HEK293 (cell line): ENCODE results near the gene CCDC117.

ENCODE experiments used
- CTCF ChIA-PET: fragments of 350-600 bp; formaldehyde crosslinking; extraction: SDS; loops from one replicate; lab custom pipeline; 2021; ENCODE audit warnings: antibody characterized with exemption; lab: Yijun Ruan, JAX
- POLR2A ChIA-PET: fragments of 300-600 bp; formaldehyde crosslinking; extraction: SDS; loops from one replicate; lab custom pipeline; 2020; ENCODE audit warnings: antibody characterized with exemption, inconsistent platforms; lab: Yijun Ruan, JAX
- H3K27ac ChIP-seq: fragments of 200-500 bp; sonication (Bioruptor generic); 2 replicates; pipeline ENCODE4 v1.5.1; 2014; ENCODE audit warnings: low read depth, low read length, control low read depth, inconsistent platforms; ENCODE audit errors: extremely low read depth
- H3K36me3 ChIP-seq, 2 experiments: fragments of 200-500 bp in 1 of 2; sonication (Bioruptor generic) in 1 of 2; 1 replicate in 1 of 2; 2 replicates in 1 of 2; pipeline ENCODE4 v1.5.1; 2014 to 2017; ENCODE audit warnings: inconsistent platforms in 2 of 2, low read length in 2 of 2; ENCODE audit not compliant: control insufficient read depth in 2 of 2, insufficient read depth in 1 of 2
- H3K4me1 ChIP-seq: fragments of 200-500 bp; sonication (Bioruptor generic); 2 replicates; pipeline ENCODE4 v1.5.1; 2014; ENCODE audit warnings: mild to moderate bottlenecking, low read length, inconsistent platforms; ENCODE audit not compliant: control insufficient read depth, insufficient read depth
- H3K4me3 ChIP-seq: 2 replicates; pipeline ENCODE4 v1.5.1; 2011; ENCODE audit warnings: low read depth, mild to moderate bottlenecking, control low read depth, low read length, moderate library complexity
- H3K9me3 ChIP-seq: fragments of 200-500 bp; sonication (Bioruptor generic); 2 replicates; pipeline ENCODE4 v1.5.1; 2014; ENCODE audit warnings: low read depth, low read length, inconsistent platforms; ENCODE audit not compliant: control insufficient read depth, insufficient read depth
- CTCF ChIP-seq: fragments of 450-650 bp; formaldehyde crosslinking; IDR thresholded peaks from 2 replicates; pipeline ENCODE4 v1.5.1; 2016; ENCODE audit warnings: missing biosample characterization, missing genetic modification characterization
- HOXC10 ChIP-seq: sonication (generic); formaldehyde crosslinking; IDR thresholded peaks from 2 replicates; pipeline ENCODE4 v1.8.1; 2023; ENCODE audit warnings: mild to moderate bottlenecking, missing genetic modification reagents
- IKZF3 ChIP-seq: fragments of 450-650 bp; IDR thresholded peaks from 2 replicates; pipeline ENCODE4 v1.5.0; 2018; ENCODE audit warnings: missing biosample characterization, mild to moderate bottlenecking, missing genetic modification characterization, moderate library complexity
- KLF16 ChIP-seq: fragments of 450-650 bp; formaldehyde crosslinking; IDR thresholded peaks from 2 replicates; pipeline ENCODE4 v1.5.1; 2017; ENCODE audit warnings: missing biosample characterization, missing genetic modification characterization
- MZF1 ChIP-seq: fragments of 450-650 bp; formaldehyde crosslinking; IDR thresholded peaks from 2 replicates; pipeline ENCODE4 v1.5.1; 2017; ENCODE audit warnings: missing biosample characterization, missing genetic modification characterization, borderline replicate concordance
- PRDM10 ChIP-seq: fragments of 450-650 bp; formaldehyde crosslinking; IDR thresholded peaks from 2 replicates; pipeline ENCODE4 v1.5.1; 2016; ENCODE audit warnings: missing biosample characterization, missing genetic modification characterization
- SP7 ChIP-seq: fragments of 450-650 bp; formaldehyde crosslinking; IDR thresholded peaks from 2 replicates; pipeline ENCODE4 v1.5.1; 2016; ENCODE audit warnings: missing biosample characterization, missing genetic modification characterization
- TRIM28 ChIP-seq: IDR thresholded peaks from 2 replicates; pipeline ENCODE4 v1.6.1; 2011; ENCODE audit warnings: low read length, control low read depth, borderline replicate concordance
- ZBTB17 ChIP-seq: fragments of 450-650 bp; formaldehyde crosslinking; IDR thresholded peaks from 2 replicates; pipeline ENCODE4 v1.5.1; 2016; ENCODE audit warnings: missing biosample characterization, missing genetic modification characterization
- ZBTB44 ChIP-seq: fragments of 450-650 bp; IDR thresholded peaks from 2 replicates; pipeline ENCODE4 v1.5.1; 2018; ENCODE audit warnings: missing biosample characterization, mild to moderate bottlenecking, missing genetic modification characterization
- ZBTB48 ChIP-seq: fragments of 450-650 bp; formaldehyde crosslinking; IDR thresholded peaks from 2 replicates; pipeline ENCODE4 v1.5.1; 2016; ENCODE audit warnings: missing biosample characterization, missing genetic modification characterization
- ZNF2 ChIP-seq: fragments of 450-650 bp; formaldehyde crosslinking; IDR thresholded peaks from 2 replicates; pipeline ENCODE4 v1.5.1; 2016; ENCODE audit warnings: missing biosample characterization, missing genetic modification characterization
- ZNF223 ChIP-seq: fragments of 450-650 bp; formaldehyde crosslinking; IDR thresholded peaks from 2 replicates; pipeline ENCODE4 v1.5.1; 2016; ENCODE audit warnings: missing biosample characterization, missing genetic modification characterization
- ZNF266 ChIP-seq: fragments of 450-650 bp; formaldehyde crosslinking; IDR thresholded peaks from 2 replicates; pipeline ENCODE4 v1.5.1; 2016; ENCODE audit warnings: missing biosample characterization, missing genetic modification characterization, low read depth
- ZNF394 ChIP-seq: fragments of 450-650 bp; formaldehyde crosslinking; IDR thresholded peaks from 2 replicates; pipeline ENCODE4 v1.5.1; 2016; ENCODE audit warnings: missing biosample characterization, missing genetic modification characterization, mild to moderate bottlenecking, moderate library complexity, borderline replicate concordance
- ZNF530 ChIP-seq: fragments of 450-650 bp; formaldehyde crosslinking; IDR thresholded peaks from 2 replicates; pipeline ENCODE4 v1.5.1; 2016; ENCODE audit warnings: low read depth, missing biosample characterization, missing genetic modification characterization
- ZNF654 ChIP-seq: fragments of 450-650 bp; formaldehyde crosslinking; IDR thresholded peaks from 2 replicates; pipeline ENCODE4 v1.5.1; 2016; ENCODE audit warnings: low read depth, missing biosample characterization, missing genetic modification characterization
- ZNF837 ChIP-seq: fragments of 450-650 bp; formaldehyde crosslinking; IDR thresholded peaks from 2 replicates; pipeline ENCODE4 v1.5.1; 2016; ENCODE audit warnings: missing biosample characterization, missing genetic modification characterization
- ZSCAN30 ChIP-seq: fragments of 450-650 bp; IDR thresholded peaks from 2 replicates; pipeline ENCODE4 v1.5.1; 2018; ENCODE audit warnings: missing biosample characterization, mild to moderate bottlenecking, missing genetic modification characterization, moderate library complexity
- ZXDB ChIP-seq: fragments of 450-650 bp; formaldehyde crosslinking; IDR thresholded peaks from 2 replicates; pipeline ENCODE4 v1.5.1; 2016; ENCODE audit warnings: missing biosample characterization, missing genetic modification characterization
- TF ChIP-seq, protein P1 (sequence below): fragments of 450-650 bp; IDR thresholded peaks from 2 replicates; pipeline ENCODE4 v1.5.1; 2018; ENCODE audit warnings: missing biosample characterization, missing genetic modification characterization
- TF ChIP-seq, protein P2 (sequence below): fragments of 450-650 bp; formaldehyde crosslinking; IDR thresholded peaks from 2 replicates; pipeline ENCODE4 v1.5.1; 2017; ENCODE audit warnings: missing biosample characterization, missing genetic modification characterization

The CCDC117 gene

GRCh38 chr22:28829358-28830181 lies 57.1 kb downstream of the CCDC117 start:
- Histone ChIP-seq H3K36me3 (no peaks in the 10 kb centered on the region; a peak in 1 of 3 replicates), H3K27ac (no peak overlapping the region), H3K9me3 (no peaks in the 10 kb centered on the region), H3K4me3 (no peak overlapping the region), H3K4me1 (no peaks in the 10 kb centered on the region)
- ChIA-PET POLR2A (interaction anchor here (0.6 to 2.5 kb wide), 3 partner anchors 30 to 154 kb away, joined by 3 to 9 read pairs (median 4); partner anchors contain the start of gene XBP1), CTCF (interaction anchor here (0.6 to 6.1 kb wide), 52 partner anchors 8 to 917 kb away, joined by 3 to 131 read pairs (median 4); no protein-coding TSS in a partner anchor)
- TF ChIP-seq TRIM28 (no peak), ZBTB17 (tag by site-specific recombination) (0 out of 2 replicates have a peak, but pooled peaks have one; percentile 14), ZNF223 (no peak), ZBTB44 (tag by site-specific recombination) (0 out of 2 replicates have a peak, but pooled peaks have one; percentile 12), ZSCAN30 (tag by site-specific recombination) (peak; percentile 63; the same call in 1 of the 2 replicates), ZNF2 (tag by site-specific recombination) (peak; percentile 80; the same call in 1 of the 2 replicates), CTCF (peak; percentile 87), ZNF266 (tag by site-specific recombination) (no peak), ZNF654 (peak; percentile 99), SP7 (tag by site-specific recombination) (0 out of 2 replicates have a peak, but pooled peaks have one; percentile 17), ZXDB (tag by site-specific recombination) (0 out of 2 replicates have a peak, but pooled peaks have one; percentile 30), MZF1 (tag by site-specific recombination) (0 out of 2 replicates have a peak, but pooled peaks have one; percentile 29), ZNF394 (tag by site-specific recombination) (peak; percentile 31; the same call in 1 of the 2 replicates), PRDM10 (tag by site-specific recombination) (peak; percentile 60), ZNF837 (no peak), HOXC10 (no peak), ZNF530 (tag by site-specific recombination) (no peak), KLF16 (no peak), ZBTB48 (tag by site-specific recombination) (0 out of 2 replicates have a peak, but pooled peaks have one; percentile 35), IKZF3 (no peak)
- TF ChIP-seq, protein P1, sequence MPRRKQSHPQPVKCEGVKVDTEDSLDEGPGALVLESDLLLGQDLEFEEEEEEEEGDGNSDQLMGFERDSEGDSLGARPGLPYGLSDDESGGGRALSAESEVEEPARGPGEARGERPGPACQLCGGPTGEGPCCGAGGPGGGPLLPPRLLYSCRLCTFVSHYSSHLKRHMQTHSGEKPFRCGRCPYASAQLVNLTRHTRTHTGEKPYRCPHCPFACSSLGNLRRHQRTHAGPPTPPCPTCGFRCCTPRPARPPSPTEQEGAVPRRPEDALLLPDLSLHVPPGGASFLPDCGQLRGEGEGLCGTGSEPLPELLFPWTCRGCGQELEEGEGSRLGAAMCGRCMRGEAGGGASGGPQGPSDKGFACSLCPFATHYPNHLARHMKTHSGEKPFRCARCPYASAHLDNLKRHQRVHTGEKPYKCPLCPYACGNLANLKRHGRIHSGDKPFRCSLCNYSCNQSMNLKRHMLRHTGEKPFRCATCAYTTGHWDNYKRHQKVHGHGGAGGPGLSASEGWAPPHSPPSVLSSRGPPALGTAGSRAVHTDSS (tag by site-specific recombination) = 0 out of 2 replicates have a peak, but pooled peaks have one; percentile 36
- TF ChIP-seq, protein P2, sequence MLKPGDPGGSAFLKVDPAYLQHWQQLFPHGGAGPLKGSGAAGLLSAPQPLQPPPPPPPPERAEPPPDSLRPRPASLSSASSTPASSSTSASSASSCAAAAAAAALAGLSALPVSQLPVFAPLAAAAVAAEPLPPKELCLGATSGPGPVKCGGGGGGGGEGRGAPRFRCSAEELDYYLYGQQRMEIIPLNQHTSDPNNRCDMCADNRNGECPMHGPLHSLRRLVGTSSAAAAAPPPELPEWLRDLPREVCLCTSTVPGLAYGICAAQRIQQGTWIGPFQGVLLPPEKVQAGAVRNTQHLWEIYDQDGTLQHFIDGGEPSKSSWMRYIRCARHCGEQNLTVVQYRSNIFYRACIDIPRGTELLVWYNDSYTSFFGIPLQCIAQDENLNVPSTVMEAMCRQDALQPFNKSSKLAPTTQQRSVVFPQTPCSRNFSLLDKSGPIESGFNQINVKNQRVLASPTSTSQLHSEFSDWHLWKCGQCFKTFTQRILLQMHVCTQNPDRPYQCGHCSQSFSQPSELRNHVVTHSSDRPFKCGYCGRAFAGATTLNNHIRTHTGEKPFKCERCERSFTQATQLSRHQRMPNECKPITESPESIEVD (tag by site-specific recombination) = peak; percentile 48; the same call in 1 of the 2 replicates
